Smooth muscle cell (in vitro differentiated cells): ENCODE data around the gene SKAP1. TPM values are rescaled to one million over a fixed set of nuclear protein-coding genes. Genes with fewer than 3 reads are reported as not detected.

Experiments used
- DNase-seq: peaks from one replicate; lab custom pipeline; 2025; ENCODE audit not compliant: unreplicated experiment; lab: John Stamatoyannopoulos, UW
- H2AFZ ChIP-seq: fragments of 200-600 bp; sonication (generic); 2 replicates; pipeline ENCODE4 v1.6.0; 2016; ENCODE audit warnings: antibody characterized with exemption, low read depth, mild to moderate bottlenecking
- H3F3A ChIP-seq: fragments of 200-600 bp; sonication (generic); 2 replicates; pipeline ENCODE4 v1.6.0; 2017; ENCODE audit warnings: antibody characterized with exemption, low read depth
- H3K27ac ChIP-seq: fragments of 200-600 bp; sonication (generic); 2 replicates; pipeline ENCODE4 v1.5.1; 2016; ENCODE audit warnings: low read depth, mild to moderate bottlenecking
- H3K27me3 ChIP-seq: fragments of 200-600 bp; sonication (generic); 2 replicates; pipeline ENCODE4 v1.6.1; 2016; ENCODE audit warnings: low read depth, mild to moderate bottlenecking
- H3K36me3 ChIP-seq: fragments of 200-600 bp; sonication (generic); 2 replicates; pipeline ENCODE4 v1.5.1; 2016; ENCODE audit warnings: low read depth
- H3K4me1 ChIP-seq: fragments of 200-600 bp; sonication (generic); 2 replicates; pipeline ENCODE4 v1.5.1; 2016; ENCODE audit warnings: low read depth
- H3K4me2 ChIP-seq: fragments of 200-600 bp; sonication (generic); 2 replicates; pipeline ENCODE4 v1.6.0; 2016; ENCODE audit warnings: mild to moderate bottlenecking
- H3K4me3 ChIP-seq: fragments of 200-600 bp; sonication (generic); 2 replicates; pipeline ENCODE4 v1.5.1; 2016; ENCODE audit warnings: mild to moderate bottlenecking
- H3K79me2 ChIP-seq: fragments of 200-600 bp; sonication (generic); 2 replicates; pipeline ENCODE4 v1.6.0; 2016; ENCODE audit warnings: low read depth, mild to moderate bottlenecking
- H3K9ac ChIP-seq: fragments of 200-600 bp; sonication (generic); 2 replicates; pipeline ENCODE4 v1.6.0; 2016; ENCODE audit warnings: low read depth
- H3K9me3 ChIP-seq: fragments of 200-600 bp; sonication (generic); replicated peaks from 2 replicates; pipeline ENCODE4 v1.5.1; 2016; ENCODE audit warnings: low read depth
- H4K20me1 ChIP-seq: fragments of 200-600 bp; sonication (generic); 2 replicates; pipeline ENCODE4 v1.6.0; 2016; ENCODE audit warnings: low read depth
- WGBS: methylation state at CpG from one replicate; pipeline ENCODE4 v1.1.7; 2016; ENCODE audit warnings: low lambda C conversion rate; 5-methylcytosine and 5-hydroxymethylcytosine counted together
- polyA plus RNA-seq: library from polyadenylated mRNA; unstranded; fragments of >200 nt; fragmentation: Nextera tagmentation; extraction: Ambion mirVana; gene quantifications from 2 replicates; pipeline ENCODE4 v1.2.1, GENCODE V29; 2016
- total RNA-seq: library from RNA; depleted of rRNA; stranded (reverse); fragments of >200 nt; gene quantifications from 2 replicates; pipeline ENCODE4 v1.2.3, GENCODE V29; 2014
- TF ChIP-seq, protein P1 (sequence below): fragments of 200-600 bp; sonication (generic); IDR thresholded peaks from 2 replicates; pipeline ENCODE4 v1.5.1; 2017; ENCODE audit warnings: borderline replicate concordance, mild to moderate bottlenecking, antibody characterized with exemption; ENCODE audit not compliant: insufficient read depth, poor library complexity, severe bottlenecking

Gene SKAP1
- total and polyA plus RNA-seq, 2 experiments from 2014 or later = not detected

DNA sequence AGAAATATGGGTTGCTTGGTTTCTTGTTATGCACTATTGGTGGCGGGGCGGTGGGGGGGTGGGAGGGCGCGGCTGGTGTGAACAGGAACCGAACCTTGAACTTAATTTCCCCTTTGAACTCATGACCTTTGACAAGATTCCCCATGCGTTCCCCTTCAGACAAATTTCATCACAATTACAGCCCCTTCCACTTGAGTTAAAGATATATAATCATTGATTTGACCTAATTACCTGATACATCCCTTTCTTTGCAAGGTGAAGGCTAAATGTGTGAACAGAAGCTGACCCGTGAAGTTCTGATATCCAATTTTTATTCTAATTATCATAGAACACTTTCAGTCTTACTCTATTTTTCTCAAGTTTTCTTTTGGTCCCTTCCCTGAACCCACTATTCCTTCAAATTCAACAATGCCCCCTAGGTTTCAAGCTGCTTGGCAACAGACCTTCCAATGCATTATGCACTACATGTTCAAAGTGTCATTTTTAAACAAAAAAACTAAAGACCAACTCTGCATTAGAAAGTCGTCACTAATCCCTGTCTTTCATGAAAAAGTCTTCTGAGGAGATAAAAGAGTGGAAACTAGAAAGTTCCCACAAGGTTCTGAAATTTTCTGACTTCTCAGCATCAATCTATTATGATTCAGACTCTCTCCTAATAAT lies 116.8 kb downstream of the SKAP1 start:
- no peak for DNase-seq
- Histone ChIP-seq H3K4me3 (no peak overlapping the region), H3K9me3 (no peaks in the 10 kb centered on the region), H3F3A (no peaks in the 10 kb centered on the region), H4K20me1 (no peaks in the 10 kb centered on the region), H3K4me1 (no peaks in the 10 kb centered on the region), H3K9ac (no peak overlapping the region), H3K36me3 (no peaks in the 10 kb centered on the region), H3K79me2 (no peaks in the 10 kb centered on the region), H2AFZ (no peak overlapping the region), H3K27me3 (peaks cover 100% of the 10 kb centered on the region), H3K4me2 (no peak overlapping the region), H3K27ac (no peak overlapping the region)
- 87% methylated on average over 8 of the region's 8 CpGs for WGBS
- TF ChIP-seq, protein P1, sequence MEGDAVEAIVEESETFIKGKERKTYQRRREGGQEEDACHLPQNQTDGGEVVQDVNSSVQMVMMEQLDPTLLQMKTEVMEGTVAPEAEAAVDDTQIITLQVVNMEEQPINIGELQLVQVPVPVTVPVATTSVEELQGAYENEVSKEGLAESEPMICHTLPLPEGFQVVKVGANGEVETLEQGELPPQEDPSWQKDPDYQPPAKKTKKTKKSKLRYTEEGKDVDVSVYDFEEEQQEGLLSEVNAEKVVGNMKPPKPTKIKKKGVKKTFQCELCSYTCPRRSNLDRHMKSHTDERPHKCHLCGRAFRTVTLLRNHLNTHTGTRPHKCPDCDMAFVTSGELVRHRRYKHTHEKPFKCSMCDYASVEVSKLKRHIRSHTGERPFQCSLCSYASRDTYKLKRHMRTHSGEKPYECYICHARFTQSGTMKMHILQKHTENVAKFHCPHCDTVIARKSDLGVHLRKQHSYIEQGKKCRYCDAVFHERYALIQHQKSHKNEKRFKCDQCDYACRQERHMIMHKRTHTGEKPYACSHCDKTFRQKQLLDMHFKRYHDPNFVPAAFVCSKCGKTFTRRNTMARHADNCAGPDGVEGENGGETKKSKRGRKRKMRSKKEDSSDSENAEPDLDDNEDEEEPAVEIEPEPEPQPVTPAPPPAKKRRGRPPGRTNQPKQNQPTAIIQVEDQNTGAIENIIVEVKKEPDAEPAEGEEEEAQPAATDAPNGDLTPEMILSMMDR = no peak

GRCh38 chr17:48311324-48311723 lies 118.7 kb downstream of the SKAP1 start:
- Histone ChIP-seq H3K9me3 (no peaks in the 10 kb centered on the region), H3K9ac (no peak overlapping the region), H3K27me3 (peaks cover 98% of the 10 kb centered on the region), H3K79me2 (no peaks in the 10 kb centered on the region), H4K20me1 (no peaks in the 10 kb centered on the region), H3K36me3 (no peaks in the 10 kb centered on the region), H3K27ac (no peak overlapping the region), H3K4me3 (no peak overlapping the region), H3K4me2 (no peak overlapping the region), H2AFZ (no peak overlapping the region), H3F3A (no peaks in the 10 kb centered on the region), H3K4me1 (no peaks in the 10 kb centered on the region)
- TF ChIP-seq, protein P1 = no peak
- DNase-seq = no peak
- WGBS = 79% methylated on average over 3 of the region's 3 CpGs

GRCh38 chr17:48310748-48311213 lies 119.2 kb downstream of the SKAP1 start:
- Histone ChIP-seq H3K9ac (no peak overlapping the region), H3K4me2 (no peak overlapping the region), H3F3A (no peaks in the 10 kb centered on the region), H3K9me3 (no peaks in the 10 kb centered on the region), H3K36me3 (no peaks in the 10 kb centered on the region), H3K27ac (no peak overlapping the region), H2AFZ (no peak overlapping the region), H4K20me1 (no peaks in the 10 kb centered on the region), H3K79me2 (no peaks in the 10 kb centered on the region), H3K4me3 (no peak overlapping the region), H3K4me1 (no peaks in the 10 kb centered on the region), H3K27me3 (peaks cover 98% of the 10 kb centered on the region)
- TF ChIP-seq, protein P1 = no peak
- WGBS = 34% methylated on average over 16 of the region's 16 CpGs
- DNase-seq = no peak

DNA sequence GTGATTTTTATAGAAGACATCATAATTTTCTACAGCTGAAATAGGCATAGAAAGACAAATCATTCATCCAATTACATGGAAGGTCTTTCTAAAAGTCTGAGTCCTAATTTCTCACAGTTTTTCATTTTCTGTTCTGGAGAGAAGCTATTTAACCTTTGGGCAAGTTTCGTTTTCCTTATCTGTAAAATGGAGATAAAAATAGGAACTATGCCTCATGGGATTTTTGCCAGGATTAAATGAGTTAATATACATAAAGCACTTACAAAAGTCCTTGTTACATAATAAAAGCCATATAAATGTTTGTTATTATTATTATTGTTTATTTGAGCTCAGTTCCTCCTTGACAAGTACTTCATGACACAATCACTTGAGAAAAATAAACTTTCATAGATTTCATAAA lies 121.4 kb downstream of the SKAP1 start:
- 42% methylated on average over 1 of the region's 1 CpG for WGBS
- Histone ChIP-seq H3K9me3 (no peaks in the 10 kb centered on the region), H3F3A (no peaks in the 10 kb centered on the region), H3K4me3 (no peak overlapping the region), H2AFZ (no peak overlapping the region), H3K79me2 (no peaks in the 10 kb centered on the region), H3K27me3 (peaks cover 96% of the 10 kb centered on the region), H3K27ac (no peak overlapping the region), H3K9ac (no peak overlapping the region), H3K4me2 (no peak overlapping the region), H3K4me1 (no peaks in the 10 kb centered on the region), H4K20me1 (no peaks in the 10 kb centered on the region), H3K36me3 (no peaks in the 10 kb centered on the region)
- no peak for DNase-seq
- TF ChIP-seq, protein P1 = no peak
